Measurements from ENCODE around the gene FARP1.

The FARP1 gene

GRCh38 chr13:98172590-98173422 lies 29.9 kb downstream of the FARP1 start:
- DNase-seq (ENCODE audit: low spot score): no peak
- ChIA-PET CTCF (interaction anchor here (0.6 kb wide), 1 partner anchor 259 kb away, joined by 3 read pairs; no protein-coding TSS in a partner anchor), POLR2A (ENCODE audit: low non-redundant PET) (no interaction called here)
- H3K27ac ChIP-seq: no peak overlapping the region
- no peak for TF ChIP-seq CTCF (conservative IDR thresholded peaks at IDR 0.05; ENCODE audit: low read depth)

GRCh38 chr13:98173431-98174152 lies 30.7 kb downstream of the FARP1 start:
- ChIA-PET POLR2A (ENCODE audit: low non-redundant PET) (no interaction called here), CTCF (no interaction called here)
- DNase-seq (ENCODE audit: low spot score): no peak
- no peak for TF ChIP-seq CTCF (conservative IDR thresholded peaks at IDR 0.05; ENCODE audit: low read depth)
- no peak overlapping the region for H3K27ac ChIP-seq

GRCh38 chr13:98174307-98174706 lies 31.4 kb downstream of the FARP1 start:
- no peak for DNase-seq (ENCODE audit: low spot score)
- H3K27ac ChIP-seq: no peak overlapping the region
- ChIA-PET POLR2A (ENCODE audit: low non-redundant PET) (interaction anchor here (0.5 kb wide), 1 partner anchor 207 kb away, joined by 3 read pairs; no protein-coding TSS in a partner anchor), CTCF (no interaction called here)
- no peak for TF ChIP-seq CTCF (conservative IDR thresholded peaks at IDR 0.05; ENCODE audit: low read depth)

GRCh38 chr13:98175043-98175442 lies 32.1 kb downstream of the FARP1 start:
- ChIA-PET POLR2A (ENCODE audit: low non-redundant PET) (interaction anchor here (0.5 kb wide), 1 partner anchor 207 kb away, joined by 3 read pairs; no protein-coding TSS in a partner anchor), CTCF (no interaction called here)
- TF ChIP-seq CTCF (conservative IDR thresholded peaks at IDR 0.05; ENCODE audit: low read depth): no peak
- DNase-seq (ENCODE audit: low spot score): no peak
- H3K27ac ChIP-seq: no peak overlapping the region

- POLR2A ChIA-PET (ENCODE audit: low non-redundant PET): no interaction called here
- CTCF ChIA-PET: no interaction called here
- H3K27ac ChIP-seq: no peak overlapping the region
- no peak for DNase-seq (ENCODE audit: low spot score)
- no peak for TF ChIP-seq CTCF (conservative IDR thresholded peaks at IDR 0.05; ENCODE audit: low read depth)
These were observed 32.9 kb downstream of the FARP1 start for GRCh38 chr13:98175823-98176222.

- no peak for DNase-seq (ENCODE audit: low spot score)
- POLR2A ChIA-PET (ENCODE audit: low non-redundant PET): no interaction called here
- CTCF ChIA-PET: no interaction called here
- no peak for TF ChIP-seq CTCF (conservative IDR thresholded peaks at IDR 0.05; ENCODE audit: low read depth)
- no peak within 1 kb of the TSS for H3K27ac ChIP-seq
These were observed 34.1 kb downstream of the FARP1 start, which contains the start of gene RNF113B for GRCh38 chr13:98176777-98177608. RNF113B (minus strand) TSS chr13:98177269; CDS start chr13:98177236, 33 bp downstream.
